GM23338 (cell line): ENCODE data around the gene DUSP10. TPM values are rescaled to one million over a fixed set of nuclear protein-coding genes. Genes with fewer than 3 reads are reported as not detected.

ENCODE experiments used
- ATAC-seq: fragments of 200-7000 bp; cut with Tn5 transposase; 3 replicates; pipeline ENCODE4 v1.9.1; 2020
- DNase-seq: peaks from one replicate; pipeline ENCODE4 v3.0.0-alpha.2; 2015; ENCODE audit warnings: low spot score
- H2AFZ ChIP-seq: fragments of 200-600 bp; sonication (generic); 2 replicates; pipeline ENCODE4 v1.8.0; 2016; ENCODE audit warnings: antibody characterized with exemption, mild to moderate bottlenecking, moderate library complexity
- H3F3A ChIP-seq: fragments of 200-600 bp; sonication (generic); replicated peaks from 2 replicates; pipeline ENCODE4 v1.8.0; 2017; ENCODE audit warnings: antibody characterized with exemption, mixed run types, low read depth
- H3K27ac ChIP-seq: fragments of 200-600 bp; sonication (generic); 2 replicates; pipeline ENCODE4 v1.6.1; 2016; ENCODE audit warnings: low read depth
- H3K27me3 ChIP-seq: fragments of 200-600 bp; sonication (generic); 2 replicates; pipeline ENCODE4 v1.8.0; 2016; ENCODE audit warnings: mild to moderate bottlenecking, mixed run types, moderate library complexity; ENCODE audit not compliant: insufficient read depth
- H3K36me3 ChIP-seq: fragments of 200-600 bp; sonication (generic); 2 replicates; pipeline ENCODE4 v1.8.0; 2016; ENCODE audit warnings: mild to moderate bottlenecking; ENCODE audit not compliant: insufficient read depth
- H3K4me1 ChIP-seq: fragments of 200-600 bp; sonication (generic); 2 replicates; pipeline ENCODE4 v1.8.0; 2016; ENCODE audit warnings: mild to moderate bottlenecking, moderate library complexity; ENCODE audit not compliant: insufficient read depth
- H3K4me2 ChIP-seq: fragments of 200-600 bp; sonication (generic); 2 replicates; pipeline ENCODE4 v1.7.1; 2017; ENCODE audit warnings: mixed run types
- H3K4me3 ChIP-seq: fragments of 200-600 bp; sonication (generic); 2 replicates; pipeline ENCODE4 v1.6.1; 2016; ENCODE audit warnings: mixed run types
- H3K79me2 ChIP-seq: fragments of 200-600 bp; sonication (generic); replicated peaks from 2 replicates; pipeline ENCODE4 v1.8.0; 2017; ENCODE audit warnings: mild to moderate bottlenecking; ENCODE audit not compliant: insufficient read depth
- H3K9me2 ChIP-seq: fragments of 200-600 bp; sonication (generic); 2 replicates; pipeline ENCODE4 v1.8.0; 2017; ENCODE audit not compliant: insufficient read depth
- H4K20me1 ChIP-seq: fragments of 200-600 bp; sonication (generic); replicated peaks from 2 replicates; pipeline ENCODE4 v1.8.0; 2017; ENCODE audit warnings: mild to moderate bottlenecking; ENCODE audit not compliant: insufficient read depth
- H3K27ac Mint-ChIP-seq: 2 replicates; pipeline ENCODE4 v1.8.0; 2020; ENCODE audit warnings: inconsistent platforms, mild to moderate bottlenecking, moderate library complexity, mixed read lengths
- H3K27me3 Mint-ChIP-seq: 3 replicates; pipeline ENCODE4 v1.8.0; 2022; ENCODE audit warnings: low read depth, mild to moderate bottlenecking, moderate library complexity, mixed read lengths, inconsistent platforms; ENCODE audit not compliant: insufficient read depth, poor library complexity
- H3K36me3 Mint-ChIP-seq: 3 replicates; pipeline ENCODE4 v1.8.0; 2021; ENCODE audit warnings: low read depth, mild to moderate bottlenecking, inconsistent platforms, moderate library complexity, mixed read lengths
- H3K4me1 Mint-ChIP-seq: 3 replicates; pipeline ENCODE4 v1.8.0; 2020; ENCODE audit warnings: mild to moderate bottlenecking, inconsistent platforms, mixed read lengths
- H3K4me3 Mint-ChIP-seq: 3 replicates; pipeline ENCODE4 v1.8.0; 2021; ENCODE audit warnings: moderate library complexity, mild to moderate bottlenecking, inconsistent platforms, mixed read lengths
- H3K9me3 Mint-ChIP-seq: 3 replicates; pipeline ENCODE4 v1.8.0; 2020; ENCODE audit warnings: moderate library complexity, mild to moderate bottlenecking, inconsistent platforms, mixed read lengths
- CREB1 ChIP-seq: fragments of 250-450 bp; sonication (Bioruptor Pico); IDR thresholded peaks from 2 replicates; pipeline ENCODE4 v1.5.0; 2020; ENCODE audit warnings: low read depth, mild to moderate bottlenecking, moderate library complexity
- ETS1 ChIP-seq: IDR thresholded peaks from 2 replicates; pipeline ENCODE4 v1.6.1; 2016; ENCODE audit warnings: antibody characterized with exemption
- EZH2 ChIP-seq: fragments of 200-600 bp; sonication (generic); IDR thresholded peaks from one replicate; pipeline ENCODE4 v1.8.0; 2017; ENCODE audit warnings: antibody characterized with exemption, mild to moderate bottlenecking, low read depth; ENCODE audit not compliant: unreplicated experiment
- EZH2phosphoT487 ChIP-seq: fragments of 200-600 bp; sonication (generic); IDR thresholded peaks from one replicate; pipeline ENCODE4 v1.8.1; 2018; ENCODE audit warnings: antibody characterized with exemption; ENCODE audit not compliant: unreplicated experiment
- JUNB ChIP-seq: IDR thresholded peaks from one replicate; pipeline ENCODE4 v1.6.1; 2016; ENCODE audit warnings: antibody characterized with exemption; ENCODE audit not compliant: unreplicated experiment
- NANOG ChIP-seq: IDR thresholded peaks from 2 replicates; pipeline ENCODE4 v1.6.1; 2016; ENCODE audit warnings: antibody characterized with exemption, borderline replicate concordance
- POLR2AphosphoS5 ChIP-seq: IDR thresholded peaks from 2 replicates; pipeline ENCODE4 v1.6.1; 2016; ENCODE audit warnings: antibody characterized with exemption, low read depth
- STAT1 ChIP-seq: IDR thresholded peaks from one replicate; pipeline ENCODE4 v1.6.1; 2016; ENCODE audit warnings: antibody characterized with exemption; ENCODE audit not compliant: unreplicated experiment
- ZNF114 ChIP-seq: fragments of 250-450 bp; sonication (Bioruptor Pico); IDR thresholded peaks from 2 replicates; pipeline ENCODE4 v1.5.0; 2020; ENCODE audit warnings: mild to moderate bottlenecking, moderate library complexity
- ZNF331 ChIP-seq: fragments of 250-450 bp; sonication (Bioruptor Pico); IDR thresholded peaks from 2 replicates; pipeline ENCODE4 v1.5.0; 2020; ENCODE audit warnings: low read depth, mild to moderate bottlenecking, moderate library complexity
- polyA plus RNA-seq: library from polyadenylated mRNA; unstranded; fragments of >200 nt; fragmentation: Nextera tagmentation; extraction: Ambion mirVana; gene quantifications from 2 replicates; pipeline ENCODE4 v1.2.1, GENCODE V29; 2016
- total RNA-seq: library from RNA; depleted of rRNA; stranded (reverse); fragments of >200 nt; shearing (Covaris generic); gene quantifications from 2 replicates; pipeline ENCODE4 v1.2.3, GENCODE V29; 2014
- TF ChIP-seq, protein P1 (sequence below): IDR thresholded peaks from one replicate; pipeline ENCODE4 v1.6.1; 2018; ENCODE audit warnings: antibody characterized with exemption; ENCODE audit not compliant: unreplicated experiment
- TF ChIP-seq, protein P2 (sequence below), 2 experiments: fragments of 200-600 bp in 1 of 2; sonication (generic) in 1 of 2; conservative IDR thresholded peaks; 2 replicates each; pipeline versions ENCODE4 v1.5.1 to v1.6.1; 2016 to 2017; ENCODE audit warnings: antibody characterized with exemption in 2 of 2, low read depth in 2 of 2, mild to moderate bottlenecking in 2 of 2, moderate library complexity in 1 of 2

DUSP10 gene
- total and polyA plus RNA-seq, 2 experiments from 2014 or later, result 1.5 to 1.6 TPM

DNA sequence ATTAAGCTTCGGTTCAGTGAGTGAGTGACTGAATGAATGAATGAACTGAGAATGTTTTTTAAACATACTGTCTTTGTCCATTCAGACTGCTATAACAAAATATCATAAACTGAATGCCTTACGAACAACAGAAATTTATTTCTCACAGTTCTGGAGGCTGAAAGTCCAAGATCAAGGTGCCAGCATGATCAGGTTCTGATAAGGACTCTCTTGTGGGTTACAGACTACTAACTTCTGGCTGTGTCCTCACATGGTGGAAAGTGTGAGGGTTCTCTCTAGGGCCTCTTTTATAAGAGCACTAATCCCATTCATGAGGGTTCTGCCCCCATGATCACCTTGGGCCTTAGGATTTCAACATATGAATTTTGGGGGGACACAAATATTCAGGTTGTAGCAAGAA is 7.1 kb upstream of the DUSP10 start (continued):
- TF ChIP-seq, protein P1, sequence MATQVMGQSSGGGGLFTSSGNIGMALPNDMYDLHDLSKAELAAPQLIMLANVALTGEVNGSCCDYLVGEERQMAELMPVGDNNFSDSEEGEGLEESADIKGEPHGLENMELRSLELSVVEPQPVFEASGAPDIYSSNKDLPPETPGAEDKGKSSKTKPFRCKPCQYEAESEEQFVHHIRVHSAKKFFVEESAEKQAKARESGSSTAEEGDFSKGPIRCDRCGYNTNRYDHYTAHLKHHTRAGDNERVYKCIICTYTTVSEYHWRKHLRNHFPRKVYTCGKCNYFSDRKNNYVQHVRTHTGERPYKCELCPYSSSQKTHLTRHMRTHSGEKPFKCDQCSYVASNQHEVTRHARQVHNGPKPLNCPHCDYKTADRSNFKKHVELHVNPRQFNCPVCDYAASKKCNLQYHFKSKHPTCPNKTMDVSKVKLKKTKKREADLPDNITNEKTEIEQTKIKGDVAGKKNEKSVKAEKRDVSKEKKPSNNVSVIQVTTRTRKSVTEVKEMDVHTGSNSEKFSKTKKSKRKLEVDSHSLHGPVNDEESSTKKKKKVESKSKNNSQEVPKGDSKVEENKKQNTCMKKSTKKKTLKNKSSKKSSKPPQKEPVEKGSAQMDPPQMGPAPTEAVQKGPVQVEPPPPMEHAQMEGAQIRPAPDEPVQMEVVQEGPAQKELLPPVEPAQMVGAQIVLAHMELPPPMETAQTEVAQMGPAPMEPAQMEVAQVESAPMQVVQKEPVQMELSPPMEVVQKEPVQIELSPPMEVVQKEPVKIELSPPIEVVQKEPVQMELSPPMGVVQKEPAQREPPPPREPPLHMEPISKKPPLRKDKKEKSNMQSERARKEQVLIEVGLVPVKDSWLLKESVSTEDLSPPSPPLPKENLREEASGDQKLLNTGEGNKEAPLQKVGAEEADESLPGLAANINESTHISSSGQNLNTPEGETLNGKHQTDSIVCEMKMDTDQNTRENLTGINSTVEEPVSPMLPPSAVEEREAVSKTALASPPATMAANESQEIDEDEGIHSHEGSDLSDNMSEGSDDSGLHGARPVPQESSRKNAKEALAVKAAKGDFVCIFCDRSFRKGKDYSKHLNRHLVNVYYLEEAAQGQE, result no peak
- TF ChIP-seq ZNF114 (CRISPR knock-in tag), result no peak
- TF ChIP-seq STAT1, result no peak
- no peak for TF ChIP-seq ETS1
- no peak for TF ChIP-seq POLR2AphosphoS5
- no peak for TF ChIP-seq JUNB
- no peak for TF ChIP-seq NANOG
- TF ChIP-seq EZH2phosphoT487, result no peak
- TF ChIP-seq CREB1, result no peak
- TF ChIP-seq, protein P2, sequence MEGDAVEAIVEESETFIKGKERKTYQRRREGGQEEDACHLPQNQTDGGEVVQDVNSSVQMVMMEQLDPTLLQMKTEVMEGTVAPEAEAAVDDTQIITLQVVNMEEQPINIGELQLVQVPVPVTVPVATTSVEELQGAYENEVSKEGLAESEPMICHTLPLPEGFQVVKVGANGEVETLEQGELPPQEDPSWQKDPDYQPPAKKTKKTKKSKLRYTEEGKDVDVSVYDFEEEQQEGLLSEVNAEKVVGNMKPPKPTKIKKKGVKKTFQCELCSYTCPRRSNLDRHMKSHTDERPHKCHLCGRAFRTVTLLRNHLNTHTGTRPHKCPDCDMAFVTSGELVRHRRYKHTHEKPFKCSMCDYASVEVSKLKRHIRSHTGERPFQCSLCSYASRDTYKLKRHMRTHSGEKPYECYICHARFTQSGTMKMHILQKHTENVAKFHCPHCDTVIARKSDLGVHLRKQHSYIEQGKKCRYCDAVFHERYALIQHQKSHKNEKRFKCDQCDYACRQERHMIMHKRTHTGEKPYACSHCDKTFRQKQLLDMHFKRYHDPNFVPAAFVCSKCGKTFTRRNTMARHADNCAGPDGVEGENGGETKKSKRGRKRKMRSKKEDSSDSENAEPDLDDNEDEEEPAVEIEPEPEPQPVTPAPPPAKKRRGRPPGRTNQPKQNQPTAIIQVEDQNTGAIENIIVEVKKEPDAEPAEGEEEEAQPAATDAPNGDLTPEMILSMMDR (conservative IDR thresholded peaks at IDR 0.05; ENCODE audit: low read depth in 2 of 2), result no peak
- no peak for TF ChIP-seq ZNF331
- no peak for TF ChIP-seq EZH2

DNA sequence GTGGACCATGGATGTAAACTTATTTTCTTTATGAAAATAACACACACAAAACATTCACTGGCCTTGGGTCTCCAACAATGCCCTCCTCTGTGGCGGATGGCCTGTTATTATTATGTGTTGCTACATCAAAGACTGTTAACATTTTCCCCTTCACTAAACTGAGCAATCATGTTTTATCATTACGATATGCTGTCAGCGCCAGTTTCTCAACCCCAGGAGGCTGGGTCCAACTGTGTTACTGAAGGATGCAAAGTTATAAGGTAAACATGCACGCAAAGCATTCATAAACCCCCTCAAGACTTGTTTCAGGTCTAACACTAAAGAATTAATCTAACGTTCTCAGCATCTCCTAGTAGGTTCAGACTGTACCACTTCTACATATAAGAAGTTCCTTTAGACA is 6.0 kb upstream of the DUSP10 start:
- Mint-ChIP-seq H3K4me3 (no peak overlapping the region), H3K9me3 (no peaks in the 10 kb centered on the region), H3K36me3 (no peaks in the 10 kb centered on the region), H3K4me1 (peaks cover 14% of the 10 kb centered on the region), H3K27ac (no peak overlapping the region), H3K27me3 (peaks cover 5% of the 10 kb centered on the region)
- Histone ChIP-seq H3K79me2 (no peaks in the 10 kb centered on the region), H3K4me2 (no peak overlapping the region), H3K4me3 (no peak overlapping the region), H3F3A (no peaks in the 10 kb centered on the region), H3K9me2 (no peaks in the 10 kb centered on the region), H4K20me1 (no peaks in the 10 kb centered on the region), H2AFZ (no peak overlapping the region), H3K27me3 (peaks cover 15% of the 10 kb centered on the region), H3K36me3 (no peaks in the 10 kb centered on the region), H3K27ac (no peak overlapping the region), H3K4me1 (peaks cover 13% of the 10 kb centered on the region)
- DNase-seq (no peak), ATAC-seq (no peak)
- TF ChIP-seq EZH2, result no peak
- no peak for TF ChIP-seq POLR2AphosphoS5
- TF ChIP-seq ZNF114 (CRISPR knock-in tag), result no peak
- TF ChIP-seq, protein P2 (conservative IDR thresholded peaks at IDR 0.05; ENCODE audit: low read depth in 2 of 2), result no peak
- no peak for TF ChIP-seq ZNF331
